Tibial nerve (tissue), 4 donors: ENCODE results near the gene NCMAP. TPM values are rescaled to one million over a fixed set of nuclear protein-coding genes. Genes with fewer than 3 reads are reported as not detected.
"Not testable (repeated sequence)": the region's sequence is repeated elsewhere in the genome, so short reads cannot be mapped to it uniquely, and the experiment has no call there.

Source experiments
- DNase-seq, 2 donors: peaks; one replicate each; pipeline ENCODE4 v3.0.0-alpha.2; 2019; ENCODE audit warnings: low spot score in 2 of 2
- H3K27ac ChIP-seq, 4 donors: fragments of 200-600 bp; sonication (generic) in 3 of 4; one replicate each; pipeline ENCODE4 v1.5.1; 2017 to 2019; ENCODE audit warnings: mild to moderate bottlenecking in 1 of 4
- H3K27me3 ChIP-seq, 2 donors: fragments of 200-600 bp; sonication (generic) in 1 of 2; one replicate each; pipeline versions ENCODE4 v1.5.1 to v1.6.0; 2017 to 2019
- H3K36me3 ChIP-seq, 3 donors: fragments of 200-600 bp; sonication (generic); one replicate each; pipeline ENCODE4 v1.5.1; 2018 to 2019
- H3K4me1 ChIP-seq, 4 donors: fragments of 200-600 bp; sonication (generic) in 3 of 4; one replicate each; pipeline ENCODE4 v1.5.1; 2017 to 2019
- H3K4me3 ChIP-seq, 4 donors: fragments of 200-600 bp; sonication (generic) in 3 of 4; one replicate each; pipeline ENCODE4 v1.5.1; 2017 to 2019; ENCODE audit warnings: mild to moderate bottlenecking in 1 of 4, moderate library complexity in 1 of 4
- H3K9me3 ChIP-seq, 4 donors: fragments of 200-600 bp; sonication (generic) in 3 of 4; one replicate each; pipeline ENCODE4 v1.5.1; 2017 to 2019
- CTCF ChIP-seq, 5 experiments: fragments of 200-600 bp in 3 of 5; fragments of 450-650 bp in 2 of 5; sonication (generic) in 3 of 5; IDR thresholded peaks; one replicate each; pipeline ENCODE4 v1.5.1; 2016 to 2019; ENCODE audit warnings: antibody characterized with exemption in 5 of 5, mild to moderate bottlenecking in 3 of 5, moderate library complexity in 2 of 5
- EP300 ChIP-seq, 2 donors: sonication (generic); formaldehyde crosslinking; IDR thresholded peaks; one replicate each; pipeline ENCODE4 v1.6.1; 2017; ENCODE audit warnings: antibody characterized with exemption in 2 of 2, mild to moderate bottlenecking in 1 of 2
- POLR2A ChIP-seq, 2 donors: fragments of 450-650 bp; IDR thresholded peaks; one replicate each; pipeline ENCODE4 v1.6.1; 2017; ENCODE audit warnings: antibody characterized with exemption in 2 of 2, mild to moderate bottlenecking in 2 of 2, moderate library complexity in 2 of 2
- WGBS, 2 donors: methylation state at CpG; one replicate each; pipeline ENCODE4 v1.1.5; 2018; 5-methylcytosine and 5-hydroxymethylcytosine counted together
- total RNA-seq, 4 donors: library from RNA; depleted of rRNA; stranded (reverse); fragments of >200 nt; gene quantifications; one replicate each; pipeline ENCODE4 v1.1.0, GENCODE V29; 2016

The NCMAP gene
- total RNA-seq, 4 donors from 2014 or later = 49.2 to 191 (median 141) TPM

GRCh38 chr1:24514946-24515345 is 40.9 kb upstream of the NCMAP start:
- no peaks in the 10 kb centered on the region for H3K9me3 ChIP-seq
- WGBS, 2 donors = 83 to 88% methylated on average over 5 of the region's 5 CpGs
- no peaks in the 10 kb centered on the region for H3K27me3 ChIP-seq
- no peak overlapping the region for H3K27ac ChIP-seq
- TF ChIP-seq CTCF (IDR thresholded peaks at IDR 0.05) (no peak), EP300 (IDR thresholded peaks at IDR 0.05) (no peak), POLR2A (IDR thresholded peaks at IDR 0.05) (no peak)
- H3K36me3 ChIP-seq = peaks cover 0 to 12% (median 0%) of the 10 kb centered on the region in 3 donors
- H3K4me3 ChIP-seq = no peak overlapping the region
- DNase-seq = no peak
- H3K4me1 ChIP-seq = no peaks in the 10 kb centered on the region

GRCh38 chr1:24515671-24516209 is 40.1 kb upstream of the NCMAP start:
- DNase-seq, H3K27me3 ChIP-seq, H3K4me1 ChIP-seq, H3K4me3 ChIP-seq, H3K9me3 ChIP-seq, H3K27ac ChIP-seq: not testable (repeated sequence)
- H3K36me3 ChIP-seq = peaks cover 0 to 12% (median 0%) of the 10 kb centered on the region in 3 donors
- WGBS, 2 donors = 91 to 92% methylated on average over 14 of the region's 14 CpGs

- Histone ChIP-seq H3K4me3 (no peak overlapping the region), H3K27me3 (no peaks in the 10 kb centered on the region), H3K36me3 (peaks cover 0 to 12% (median 0%) of the 10 kb centered on the region in 3 donors), H3K9me3 (no peaks in the 10 kb centered on the region), H3K4me1 (no peaks in the 10 kb centered on the region), H3K27ac (no peak overlapping the region)
- 72 to 75% methylated on average over 12 of the region's 12 CpGs for WGBS, 2 donors
- no peak for DNase-seq
- no peak for TF ChIP-seq EP300 (IDR thresholded peaks at IDR 0.05)
- no peak for TF ChIP-seq CTCF (IDR thresholded peaks at IDR 0.05)
- no peak for TF ChIP-seq POLR2A (IDR thresholded peaks at IDR 0.05)
These were observed 39.4 kb upstream of the NCMAP start for GRCh38 chr1:24516506-24516905.

GRCh38 chr1:24517898-24518297 is 38.0 kb upstream of the NCMAP start:
- H3K36me3 ChIP-seq = peaks cover 0 to 12% (median 0%) of the 10 kb centered on the region in 3 donors
- H3K4me1 ChIP-seq = no peaks in the 10 kb centered on the region
- no peak overlapping the region for H3K4me3 ChIP-seq
- no peaks in the 10 kb centered on the region for H3K27me3 ChIP-seq
- 94 to 96% methylated on average over 4 of the region's 4 CpGs for WGBS, 2 donors
- H3K27ac ChIP-seq = no peak overlapping the region
- TF ChIP-seq CTCF (IDR thresholded peaks at IDR 0.05) (no peak), POLR2A (IDR thresholded peaks at IDR 0.05) (no peak), EP300 (IDR thresholded peaks at IDR 0.05) (no peak)
- no peaks in the 10 kb centered on the region for H3K9me3 ChIP-seq
- DNase-seq = no peak

- WGBS, 2 donors = 92 to 97% methylated on average over 5 of the region's 5 CpGs
- not testable (repeated sequence) for H3K27me3 ChIP-seq, H3K4me1 ChIP-seq, H3K27ac ChIP-seq, H3K9me3 ChIP-seq, DNase-seq, H3K4me3 ChIP-seq
- peaks cover 0 to 15% (median 0%) of the 10 kb centered on the region in 3 donors for H3K36me3 ChIP-seq
These were observed 35.6 kb upstream of the NCMAP start for GRCh38 chr1:24520282-24520681.

- 74 to 88% methylated on average over 6 of the region's 6 CpGs for WGBS, 2 donors
- Histone ChIP-seq H3K4me3 (no peak overlapping the region), H3K27me3 (no peaks in the 10 kb centered on the region), H3K27ac (no peak overlapping the region), H3K4me1 (no peaks in the 10 kb centered on the region), H3K9me3 (no peaks in the 10 kb centered on the region), H3K36me3 (peaks cover 0 to 3% (median 0%) of the 10 kb centered on the region in 3 donors)
- DNase-seq = no peak
- TF ChIP-seq POLR2A (IDR thresholded peaks at IDR 0.05) (no peak), CTCF (IDR thresholded peaks at IDR 0.05) (no peak), EP300 (IDR thresholded peaks at IDR 0.05) (no peak)
These were observed 30.3 kb upstream of the NCMAP start for GRCh38 chr1:24525606-24526005.
